Skeletal muscle tissue (tissue), 4 donors: ENCODE measurements around the gene NOC4L. TPM values are rescaled to one million over a fixed set of nuclear protein-coding genes. Genes with fewer than 3 reads are reported as not detected.

ENCODE experiments used
- H3K27ac ChIP-seq: one replicate; pipeline ENCODE4 v1.7.0; 2013; ENCODE audit warnings: mild to moderate bottlenecking, low read depth, low read length, inconsistent platforms
- H3K27me3 ChIP-seq, 3 donors: one replicate each; pipeline ENCODE4 v1.7.0; 2013; ENCODE audit warnings: low read length in 3 of 3; ENCODE audit not compliant: control insufficient read depth in 3 of 3, insufficient read depth in 3 of 3
- H3K36me3 ChIP-seq, 3 donors: one replicate each; pipeline ENCODE4 v1.7.0; 2013; ENCODE audit warnings: low read length in 3 of 3; ENCODE audit not compliant: control insufficient read depth in 3 of 3, insufficient read depth in 3 of 3
- H3K4me1 ChIP-seq, 3 donors: one replicate each; pipeline ENCODE4 v1.7.0; 2013; ENCODE audit warnings: low read length in 3 of 3, mild to moderate bottlenecking in 3 of 3; ENCODE audit not compliant: control insufficient read depth in 3 of 3, insufficient read depth in 3 of 3
- H3K4me3 ChIP-seq, 3 donors: one replicate each; pipeline ENCODE4 v1.7.0; 2013; ENCODE audit warnings: low read length in 3 of 3
- H3K9ac ChIP-seq, 3 donors: one replicate each; pipeline ENCODE4 v1.7.0; 2013; ENCODE audit warnings: low read length in 3 of 3, mild to moderate bottlenecking in 3 of 3, moderate library complexity in 2 of 3, low read depth in 1 of 3
- H3K9me3 ChIP-seq, 3 donors: one replicate each; pipeline ENCODE4 v1.7.0; 2013; ENCODE audit warnings: low read length in 3 of 3; ENCODE audit not compliant: control insufficient read depth in 3 of 3
- total RNA-seq: library from RNA; depleted of rRNA; stranded (reverse); fragments of >200 nt; gene quantifications from one replicate; pipeline ENCODE4 v1.2.3, GENCODE V29; 2014
- donor health status: Osteomylitis.

NOC4L gene
- total RNA-seq, 1 donor from 2014 or later, result 5.7 TPM

DNA sequence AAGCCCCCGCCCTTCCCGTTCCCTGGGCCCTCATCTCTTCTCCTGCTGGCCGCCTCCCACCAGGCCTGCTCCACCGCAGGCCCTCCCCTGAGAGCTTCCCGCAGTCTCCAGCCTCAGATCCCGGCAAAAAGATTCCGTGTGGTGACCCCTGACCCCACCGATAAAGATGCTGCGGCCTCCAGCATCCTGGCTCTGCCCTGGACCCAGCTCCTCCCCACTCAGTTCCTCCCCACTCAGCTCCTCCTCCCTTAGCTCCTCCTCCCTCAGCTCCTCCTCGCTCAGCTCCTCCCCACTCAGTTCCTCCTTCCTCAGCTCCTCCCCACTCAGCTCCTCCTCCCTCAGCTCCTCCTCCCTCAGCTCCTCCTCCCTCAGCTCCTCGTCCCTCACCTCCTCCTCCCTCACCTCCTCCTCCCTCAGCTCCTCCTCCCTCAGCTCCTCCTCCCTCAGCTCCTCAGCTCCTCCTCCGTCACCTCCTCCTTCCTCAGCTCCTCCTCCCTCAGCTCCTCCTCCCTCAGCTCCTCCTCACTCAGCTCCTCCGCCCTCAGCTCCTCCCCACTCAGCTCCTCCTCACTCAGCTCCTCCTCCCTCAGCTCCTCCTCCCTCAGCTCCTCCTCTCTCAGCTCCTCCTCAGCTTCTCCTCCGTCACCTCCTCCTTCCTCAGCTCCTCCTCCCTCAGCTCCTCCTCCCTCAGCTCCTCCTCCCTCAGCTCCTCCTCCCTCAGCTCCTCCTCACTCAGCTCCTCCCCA, 17.0 kb downstream of the NOC4L start:
- Histone ChIP-seq H3K36me3 (peaks cover 9 to 23% (median 16%) of the 10 kb centered on the region in 3 donors), H3K9ac (no peak overlapping the region), H3K9me3 (no peaks in the 10 kb centered on the region), H3K4me3 (no peak overlapping the region), H3K27ac (no peak overlapping the region), H3K27me3 (peaks cover 27 to 32% (median 29%) of the 10 kb centered on the region in 3 donors), H3K4me1 (peaks cover 0 to 15% (median 2%) of the 10 kb centered on the region in 3 donors)

DNA sequence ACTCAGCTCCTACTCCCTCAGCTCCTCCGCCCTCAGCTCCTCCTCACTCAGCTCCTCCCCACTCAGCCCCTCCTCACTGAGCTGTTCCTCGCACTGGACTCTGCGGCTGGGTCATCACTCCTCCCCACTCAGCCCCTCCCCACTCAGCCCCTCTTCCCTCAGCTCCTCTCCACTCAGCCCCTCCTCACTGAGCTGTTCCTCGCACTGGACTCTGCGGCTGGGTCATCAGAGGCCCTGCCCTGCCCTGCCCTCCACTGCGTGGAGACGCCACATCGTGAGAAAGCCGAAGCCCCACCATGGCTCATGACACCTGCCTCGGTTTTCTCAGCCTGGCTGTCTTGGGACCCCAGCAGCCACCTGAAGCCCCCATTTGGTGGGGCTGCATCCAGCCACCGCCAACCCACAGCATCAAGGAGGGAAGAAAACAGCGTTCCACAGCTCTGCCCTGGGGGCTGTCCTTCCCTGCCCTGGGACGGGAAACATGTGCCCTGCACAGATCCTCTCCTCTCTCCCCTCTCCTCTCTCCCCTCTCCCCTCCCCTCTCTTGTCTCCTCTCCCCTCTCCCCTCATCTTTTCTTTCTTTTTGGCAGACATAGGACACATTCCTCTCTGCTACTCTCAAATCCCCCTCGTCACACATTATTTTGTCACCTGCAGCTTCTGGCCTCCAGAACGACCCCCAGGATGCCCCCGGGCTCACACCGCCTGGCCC, 17.7 kb downstream of the NOC4L start:
- no peak overlapping the region for H3K4me3 ChIP-seq
- peaks cover 0 to 15% (median 2%) of the 10 kb centered on the region in 3 donors for H3K4me1 ChIP-seq
- H3K27me3 ChIP-seq, result peaks cover 27 to 38% (median 29%) of the 10 kb centered on the region in 3 donors
- H3K9ac ChIP-seq, result no peak overlapping the region
- H3K9me3 ChIP-seq, result no peaks in the 10 kb centered on the region
- peaks cover 6 to 15% (median 11%) of the 10 kb centered on the region in 3 donors for H3K36me3 ChIP-seq
- no peak overlapping the region for H3K27ac ChIP-seq

DNA sequence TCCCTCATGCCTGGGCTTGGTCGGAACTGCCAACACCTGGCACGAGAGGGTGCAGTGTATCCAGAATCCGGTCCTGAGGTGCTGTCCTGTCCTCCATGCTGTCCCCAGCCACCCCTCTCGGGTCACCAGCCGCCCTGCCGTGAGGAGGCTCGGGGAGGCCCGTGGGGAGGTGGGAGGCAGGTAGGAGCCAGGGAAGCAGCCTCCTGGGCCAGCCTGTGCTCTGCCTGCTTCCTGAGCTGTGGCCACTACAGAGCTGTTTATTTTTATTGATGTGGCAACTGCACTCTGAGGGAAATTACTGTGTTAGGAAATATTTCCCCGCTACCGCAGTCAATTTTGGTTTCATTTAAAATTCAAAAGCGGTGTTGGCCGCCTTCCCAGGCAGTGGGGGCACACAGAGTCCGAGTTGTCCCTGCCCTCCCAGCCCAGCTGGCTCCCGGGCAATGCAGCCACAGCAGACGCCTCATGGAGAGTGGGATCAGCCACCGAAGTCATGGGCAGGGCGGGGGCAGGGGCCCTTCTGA, 18.3 kb downstream of the NOC4L start:
- H3K9me3 ChIP-seq, result no peaks in the 10 kb centered on the region
- H3K27me3 ChIP-seq, result peaks cover 28 to 44% (median 31%) of the 10 kb centered on the region in 3 donors
- H3K4me1 ChIP-seq, result peaks cover 0 to 15% (median 2%) of the 10 kb centered on the region in 3 donors
- H3K27ac ChIP-seq, result no peak overlapping the region
- peak overlapping the region in 1 of 3 donors; percentile 8 for H3K9ac ChIP-seq
- H3K36me3 ChIP-seq, result peaks cover 5 to 9% (median 8%) of the 10 kb centered on the region in 3 donors
- H3K4me3 ChIP-seq, result no peak overlapping the region

DNA sequence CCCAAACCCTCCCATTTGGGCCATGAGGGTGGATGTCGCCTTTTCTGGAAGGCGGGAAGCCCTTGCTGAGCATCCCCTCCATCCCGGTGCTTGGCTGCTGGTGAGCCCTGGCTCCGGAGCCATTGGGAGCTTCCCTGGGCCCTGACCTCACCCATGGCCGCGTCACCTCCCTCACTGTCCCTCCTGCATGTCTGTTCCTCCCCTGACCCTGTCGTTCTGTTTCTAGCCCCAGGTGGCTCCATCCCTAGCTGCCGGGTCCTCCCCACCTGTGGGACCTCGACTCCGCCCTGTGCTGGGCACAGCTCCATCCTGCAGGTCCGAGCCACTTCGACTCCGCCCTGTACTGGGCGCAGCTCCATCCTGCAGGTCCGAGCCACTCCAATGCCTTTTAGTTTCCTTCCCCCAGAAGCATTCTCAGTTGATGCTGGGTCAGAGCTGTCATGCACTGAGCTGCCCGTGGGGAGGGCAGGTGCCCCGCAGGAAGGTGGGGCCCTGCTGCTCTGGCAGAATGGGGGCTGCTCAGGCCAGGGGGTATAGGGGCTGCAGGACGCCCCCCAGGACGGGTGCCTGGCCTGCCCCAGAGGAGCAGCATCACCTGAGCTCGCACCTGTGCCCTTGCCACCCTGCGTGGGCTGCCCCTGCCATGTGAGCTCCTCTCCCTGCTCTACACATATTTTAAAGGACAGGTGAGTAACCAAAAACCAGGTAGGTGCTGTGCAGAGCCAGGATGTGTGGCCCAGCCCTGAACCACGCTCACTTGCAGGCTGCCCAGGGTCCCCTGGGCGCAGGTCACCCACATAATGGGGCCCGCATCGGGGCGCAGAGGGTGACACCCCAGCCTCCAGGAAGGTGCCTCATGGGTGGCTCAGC, 19.0 kb downstream of the NOC4L start:
- Histone ChIP-seq H3K4me1 (peaks cover 0 to 15% (median 2%) of the 10 kb centered on the region in 3 donors), H3K9ac (peak overlapping the region in 1 of 3 donors; percentile 8), H3K27ac (no peak overlapping the region), H3K36me3 (peaks cover 0 to 2% (median 1%) of the 10 kb centered on the region in 3 donors), H3K27me3 (peaks cover 35 to 47% (median 37%) of the 10 kb centered on the region in 3 donors), H3K4me3 (no peak overlapping the region), H3K9me3 (no peaks in the 10 kb centered on the region)

DNA sequence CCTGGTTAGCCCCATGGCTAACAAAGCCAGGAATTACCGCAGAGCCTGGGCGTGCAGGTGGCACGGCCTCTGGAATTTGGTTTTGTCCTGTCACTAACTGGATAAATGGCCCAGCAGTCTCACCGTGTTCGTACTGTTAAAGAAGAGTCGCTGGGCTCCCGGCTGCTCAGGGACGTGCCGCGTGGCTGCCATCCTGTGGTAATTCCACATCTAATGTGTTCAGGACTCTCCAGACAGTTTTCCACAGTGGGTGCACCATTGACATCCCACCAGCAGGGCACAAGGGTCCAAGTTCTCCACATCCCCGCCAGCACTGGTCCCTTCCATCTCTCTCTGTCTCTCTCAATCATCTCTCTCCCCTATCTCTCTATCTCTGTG, 19.6 kb downstream of the NOC4L start:
- Histone ChIP-seq H3K36me3 (no peaks in the 10 kb centered on the region), H3K9me3 (no peaks in the 10 kb centered on the region), H3K4me1 (peaks cover 0 to 15% (median 2%) of the 10 kb centered on the region in 3 donors), H3K27ac (no peak overlapping the region), H3K4me3 (no peak overlapping the region), H3K9ac (no peak overlapping the region), H3K27me3 (peaks cover 41 to 53% (median 42%) of the 10 kb centered on the region in 3 donors)

DNA sequence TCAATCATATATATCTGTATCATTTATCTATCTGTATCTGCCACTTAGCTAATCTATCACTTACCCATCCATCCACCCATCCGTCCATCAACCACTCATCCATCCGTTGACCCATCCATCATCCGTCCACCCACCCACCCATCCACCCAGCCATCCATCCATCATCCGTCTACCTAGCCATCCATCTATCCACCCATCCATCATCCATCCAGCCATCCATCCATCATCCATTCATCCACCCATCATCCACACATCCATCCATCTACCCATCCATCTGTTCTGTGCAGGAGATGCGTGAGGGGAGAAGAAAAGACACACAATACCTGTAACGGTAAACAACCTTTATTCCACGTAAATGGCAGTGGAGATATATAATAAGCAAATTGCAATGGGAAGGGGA, 20.2 kb downstream of the NOC4L start:
- H3K4me3 ChIP-seq, result no peak overlapping the region
- no peak overlapping the region for H3K27ac ChIP-seq
- no peak overlapping the region for H3K9ac ChIP-seq
- peaks cover 0 to 15% (median 2%) of the 10 kb centered on the region in 3 donors for H3K4me1 ChIP-seq
- no peaks in the 10 kb centered on the region for H3K9me3 ChIP-seq
- H3K27me3 ChIP-seq, result peaks cover 43 to 54% (median 43%) of the 10 kb centered on the region in 3 donors
- H3K36me3 ChIP-seq, result no peaks in the 10 kb centered on the region

DNA sequence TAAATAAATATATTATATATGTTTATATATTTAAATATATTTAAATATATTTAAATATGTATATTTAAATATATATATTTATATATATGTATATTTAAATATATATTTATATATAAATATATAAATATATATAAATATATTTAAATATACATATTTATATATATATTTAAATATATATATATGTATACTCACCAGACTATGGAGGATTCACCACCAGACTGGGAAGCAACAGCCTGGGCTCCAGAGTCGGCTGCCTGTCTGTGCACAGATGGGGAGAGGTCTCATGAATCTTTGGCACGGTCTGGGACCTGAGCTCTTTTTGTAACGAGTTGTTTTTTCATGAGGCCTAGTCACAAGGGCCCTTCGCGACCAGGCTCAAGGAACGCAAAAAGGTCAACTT, 21.3 kb downstream of the NOC4L start:
- H3K36me3 ChIP-seq, result no peaks in the 10 kb centered on the region
- no peak overlapping the region for H3K27ac ChIP-seq
- H3K9me3 ChIP-seq, result no peaks in the 10 kb centered on the region
- peaks cover 41 to 60% (median 52%) of the 10 kb centered on the region in 3 donors for H3K27me3 ChIP-seq
- H3K4me3 ChIP-seq, result no peak overlapping the region
- peaks cover 0 to 15% (median 2%) of the 10 kb centered on the region in 3 donors for H3K4me1 ChIP-seq
- H3K9ac ChIP-seq, result no peak overlapping the region

DNA sequence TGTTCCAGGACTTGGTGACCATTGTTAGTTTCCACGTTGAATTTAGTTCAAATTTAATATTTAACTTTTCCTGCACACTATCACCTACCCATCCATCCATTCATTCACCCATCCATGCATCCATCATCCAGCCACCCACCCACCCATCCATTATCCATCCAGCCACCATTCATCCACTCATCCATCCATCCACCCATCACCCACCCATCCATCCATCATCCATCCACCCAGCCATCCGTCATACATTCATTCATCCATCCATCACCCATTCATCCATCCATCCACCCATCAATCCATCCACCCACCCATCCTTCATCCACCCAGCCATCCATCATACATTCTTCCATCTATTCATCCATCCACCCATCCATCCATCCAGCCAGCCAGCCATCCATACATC, 21.8 kb downstream of the NOC4L start:
- H3K4me3 ChIP-seq, result no peak overlapping the region
- no peak overlapping the region for H3K9ac ChIP-seq
- H3K27me3 ChIP-seq, result peaks cover 44 to 63% (median 55%) of the 10 kb centered on the region in 3 donors
- H3K27ac ChIP-seq, result no peak overlapping the region
- peaks cover 0 to 15% (median 2%) of the 10 kb centered on the region in 3 donors for H3K4me1 ChIP-seq
- H3K36me3 ChIP-seq, result no peaks in the 10 kb centered on the region
- H3K9me3 ChIP-seq, result no peaks in the 10 kb centered on the region

DNA sequence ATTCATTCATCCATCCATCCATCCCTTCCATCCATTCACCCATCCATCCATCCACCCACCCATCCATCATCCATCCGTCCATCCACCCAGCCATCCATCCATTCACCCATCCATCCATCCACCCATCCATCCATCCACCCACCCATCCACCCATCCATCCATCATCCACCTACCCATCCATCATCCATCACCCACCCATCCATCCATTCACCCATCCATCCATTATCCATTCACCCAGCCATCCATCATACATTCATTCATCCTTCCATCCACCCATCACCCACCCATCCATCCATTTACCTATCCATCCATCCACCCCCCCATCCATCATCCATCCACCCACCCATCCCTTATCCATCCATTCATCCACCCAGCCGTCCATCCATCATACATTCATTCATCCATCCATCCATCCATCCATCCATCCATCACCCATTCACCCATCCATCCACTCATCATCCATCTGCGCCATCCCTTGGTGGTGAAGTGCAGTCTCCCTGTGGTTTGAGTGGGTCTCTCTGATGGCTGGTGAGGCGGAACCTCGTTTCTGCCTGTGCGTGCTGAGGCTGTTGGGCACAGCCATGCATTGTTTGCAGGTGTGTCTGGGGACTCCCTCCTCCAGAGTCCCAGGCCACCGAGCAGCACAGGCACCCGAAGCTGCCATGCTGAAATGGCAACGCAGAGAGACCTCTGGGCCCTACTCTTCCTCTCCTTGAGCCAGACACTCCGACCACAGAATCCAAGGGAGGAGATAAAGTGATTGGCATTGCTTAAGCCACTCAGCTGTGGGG, 22.7 kb downstream of the NOC4L start:
- Histone ChIP-seq H3K9ac (no peak overlapping the region), H3K4me3 (no peak overlapping the region), H3K27ac (no peak overlapping the region), H3K9me3 (no peaks in the 10 kb centered on the region), H3K27me3 (peaks cover 52 to 70% (median 61%) of the 10 kb centered on the region in 3 donors), H3K36me3 (no peaks in the 10 kb centered on the region), H3K4me1 (peaks cover 0 to 13% (median 2%) of the 10 kb centered on the region in 3 donors)
